H4 (cell line): ENCODE measurements around the gene KIF26A. TPM values are rescaled to one million over a fixed set of nuclear protein-coding genes. Genes with fewer than 3 reads are reported as not detected.

Experiments
- DNase-seq: peaks from one replicate; pipeline ENCODE4 v3.0.0-alpha.2; 2015; ENCODE audit warnings: low spot score
- total RNA-seq: library from RNA; depleted of rRNA; stranded (reverse); fragments of >200 nt; shearing (Covaris generic); gene quantifications from 2 replicates; pipeline ENCODE4 v1.2.3, GENCODE V29; 2014

Gene KIF26A
- total RNA-seq, 1 experiment from 2014 or later: 0.77 TPM

GRCh38 chr14:104157016-104157928 lies 18.9 kb downstream of the KIF26A start:
- no peak for DNase-seq

GRCh38 chr14:104158827-104159798 lies 20.7 kb downstream of the KIF26A start:
- no peak for DNase-seq

- no peak for DNase-seq
Observed at GRCh38 chr14:104159990-104160389, 21.6 kb downstream of the KIF26A start.

GRCh38 chr14:104161602-104162367 lies 23.4 kb downstream of the KIF26A start:
- no peak for DNase-seq

- no peak for DNase-seq
Observed at GRCh38 chr14:104162495-104162894, 24.1 kb downstream of the KIF26A start.

GRCh38 chr14:104163541-104163940 lies 25.2 kb downstream of the KIF26A start:
- no peak for DNase-seq

- DNase-seq: no peak
Observed at GRCh38 chr14:104164041-104164440, 25.7 kb downstream of the KIF26A start.

GRCh38 chr14:104164512-104164911 lies 26.1 kb downstream of the KIF26A start:
- no peak for DNase-seq

- no peak for DNase-seq
Observed at GRCh38 chr14:104166698-104167097, 28.3 kb downstream of the KIF26A start.

- DNase-seq: no peak
Observed at GRCh38 chr14:104168603-104169002, 30.2 kb downstream of the KIF26A start.

GRCh38 chr14:104169005-104169698 lies 30.8 kb downstream of the KIF26A start:
- no peak for DNase-seq

- no peak for DNase-seq
Observed at GRCh38 chr14:104169699-104170479, 31.5 kb downstream of the KIF26A start.

- no peak for DNase-seq
Observed at GRCh38 chr14:104171029-104171697, 32.8 kb downstream of the KIF26A start.

- no peak for DNase-seq
Observed at GRCh38 chr14:104171895-104172294, 33.5 kb downstream of the KIF26A start.

- no peak for DNase-seq
Observed at GRCh38 chr14:104172349-104172748, 34.0 kb downstream of the KIF26A start.

GRCh38 chr14:104172880-104173279 lies 34.5 kb downstream of the KIF26A start:
- no peak for DNase-seq

- no peak for DNase-seq
Observed at GRCh38 chr14:104174051-104174450, 35.7 kb downstream of the KIF26A start.

GRCh38 chr14:104175041-104175440 lies 36.7 kb downstream of the KIF26A start:
- no peak for DNase-seq

GRCh38 chr14:104175811-104176210 lies 37.4 kb downstream of the KIF26A start:
- DNase-seq: no peak

- DNase-seq: no peak
Observed at GRCh38 chr14:104176611-104177010, 38.2 kb downstream of the KIF26A start.
